Measurements from ENCODE around the gene RRP15. TPM values are rescaled to one million over a fixed set of nuclear protein-coding genes. Genes with fewer than 3 reads are reported as not detected.
A peak's percentile ranks its signal among the peaks of the same experiment; 100 is the strongest.

RRP15 gene
- total and polyA plus RNA-seq, 9 of the 15 experiments (the other 6 are each of a cell fraction or from before 2014, with no cell fraction given): 9.5 to 58.1 (median 29.3) TPM

- Histone ChIP-seq H3K36me3 (ENCODE audit: control insufficient read depth, insufficient read depth, low read length) (no peaks in the 10 kb centered on the region), H3K27me3 (ENCODE audit: control insufficient read depth in 2 of 2, insufficient read depth in 2 of 2, low read length in 2 of 2) (peaks cover 0 to 3% of the 10 kb centered on the region in 2 experiments; a peak in 1 of 5 replicates), H2AFZ (ENCODE audit: low read depth, low read length) (no peak overlapping the region), H3K4me2 (ENCODE audit: insufficient read depth, low read length) (no peak overlapping the region), H3K4me3 (no peak overlapping the region), H4K20me1 (replicated peaks; ENCODE audit: control insufficient read depth, insufficient read depth, low read length) (no peaks in the 10 kb centered on the region), H3K27ac (ENCODE audit: extremely low read depth, low read depth, low read length) (no peak overlapping the region), H3K9me1 (ENCODE audit: control insufficient read depth, insufficient read depth, low read length) (no peaks in the 10 kb centered on the region), H3K4me1 (replicated peaks in 1 of 2; ENCODE audit: control insufficient read depth in 2 of 2, insufficient read depth in 2 of 2, low read length in 2 of 2) (no peaks in the 10 kb centered on the region), H3K9me3 (replicated peaks; ENCODE audit: control insufficient read depth, insufficient read depth, low read depth, low read length) (no peaks in the 10 kb centered on the region; the same call in 1 of the 2 replicates), H3K79me2 (ENCODE audit: control insufficient read depth, insufficient read depth, low read length) (no peaks in the 10 kb centered on the region), H3K9ac (ENCODE audit: insufficient read depth in 1 of 2, low read depth in 2 of 2, low read length in 2 of 2) (no peak overlapping the region)
- in situ Hi-C loops (cut with MboI): no loop called here
- no peak for FAIRE-seq
- no peak for ATAC-seq
- ChIA-PET CTCF (ENCODE audit: low intra/inter-chr PET ratio) (interaction anchor here (0.5 to 0.8 kb wide), 3 partner anchors 47 to 807 kb away, joined by 3 read pairs; no protein-coding TSS in a partner anchor), POLR2A (interaction anchor here (0.6 kb wide), 1 partner anchor 509 kb away, joined by 3 read pairs; no protein-coding TSS in a partner anchor)
- BruUV-seq (replicated peaks): no TSS peak
- TF ChIP-seq NFIC (IDR thresholded peaks at IDR 0.05): peak; percentile 89
- TF ChIP-seq RBM15 (IDR thresholded peaks at IDR 0.05; ENCODE audit: insufficient read depth, low read length): no peak
- 0 out of 2 replicates have a peak, but pooled peaks have one; percentile 57 for TF ChIP-seq NFIX (CRISPR knock-in tag; IDR thresholded peaks at IDR 0.05; ENCODE audit: low read depth)
- TF ChIP-seq BACH1 (tag; IDR thresholded peaks at IDR 0.05): no peak
- no peak for DNase-seq (ENCODE audit: extremely low read depth in 1 of 4, low spot score in 3 of 4)
- 0% methylated on average over 1 of the region's 1 CpG for WGBS (ENCODE audit: insufficient coverage, low coverage, missing lambda C conversion rate)
- intact Hi-C loops (cut with micrococcal nuclease): loop anchor here (1.0 to 10.0 kb wide), 6 partner anchors 73 to 1555 kb away; no protein-coding TSS in a partner anchor
Observed at GRCh38 chr1:218259339-218259738, 25.8 kb upstream of the RRP15 start.

GRCh38 chr1:218259800-218260199, 25.3 kb upstream of the RRP15 start:
- H3K27ac ChIP-seq (ENCODE audit: extremely low read depth, low read depth, low read length): no peak overlapping the region
- no peaks in the 10 kb centered on the region for H3K9me1 ChIP-seq (ENCODE audit: control insufficient read depth, insufficient read depth, low read length)
- no peaks in the 10 kb centered on the region; the same call in 1 of the 2 replicates for H3K9me3 ChIP-seq (replicated peaks; ENCODE audit: control insufficient read depth, insufficient read depth, low read depth, low read length)
- ChIA-PET CTCF (ENCODE audit: low intra/inter-chr PET ratio) (interaction anchor here (0.8 kb wide), 1 partner anchor 54 kb away, joined by 3 read pairs; no protein-coding TSS in a partner anchor), POLR2A (interaction anchor here (0.6 kb wide), 1 partner anchor 508 kb away, joined by 3 read pairs; no protein-coding TSS in a partner anchor)
- no peaks in the 10 kb centered on the region for H3K4me1 ChIP-seq (replicated peaks in 1 of 2; ENCODE audit: control insufficient read depth in 2 of 2, insufficient read depth in 2 of 2, low read length in 2 of 2)
- ATAC-seq (peak; percentile 96), DNase-seq (ENCODE audit: extremely low read depth in 1 of 4, low spot score in 3 of 4) (peak; percentile 33 to 69 (median 51)), FAIRE-seq (peak; percentile 92)
- 3% methylated on average over 6 of the region's 6 CpGs for WGBS (ENCODE audit: insufficient coverage, low coverage, missing lambda C conversion rate)
- intact Hi-C loops (cut with micrococcal nuclease): loop anchor here (1.0 to 10.0 kb wide), 6 partner anchors 73 to 1555 kb away; no protein-coding TSS in a partner anchor
- no peaks in the 10 kb centered on the region for H4K20me1 ChIP-seq (replicated peaks; ENCODE audit: control insufficient read depth, insufficient read depth, low read length)
- in situ Hi-C loops (cut with MboI): no loop called here
- no TSS peak for BruUV-seq (replicated peaks)
- peaks cover 0 to 3% of the 10 kb centered on the region in 2 experiments; a peak in 1 of 5 replicates for H3K27me3 ChIP-seq (ENCODE audit: control insufficient read depth in 2 of 2, insufficient read depth in 2 of 2, low read length in 2 of 2)
- H3K9ac ChIP-seq (ENCODE audit: insufficient read depth in 1 of 2, low read depth in 2 of 2, low read length in 2 of 2): no peak overlapping the region
- no peaks in the 10 kb centered on the region for H3K36me3 ChIP-seq (ENCODE audit: control insufficient read depth, insufficient read depth, low read length)
- no peak overlapping the region for H2AFZ ChIP-seq (ENCODE audit: low read depth, low read length)
- H3K4me2 ChIP-seq (ENCODE audit: insufficient read depth, low read length): no peak overlapping the region
- H3K4me3 ChIP-seq: no peak overlapping the region
- H3K79me2 ChIP-seq (ENCODE audit: control insufficient read depth, insufficient read depth, low read length): no peaks in the 10 kb centered on the region
- no peak for TF ChIP-seq CGGBP1 (CRISPR knock-in tag; IDR thresholded peaks at IDR 0.05)
- TF ChIP-seq USF2 (CRISPR knock-in tag; IDR thresholded peaks at IDR 0.05): no peak
- no peak for TF ChIP-seq ELF1 (tag; IDR thresholded peaks at IDR 0.05)
- no peak for TF ChIP-seq SUPT5H (IDR thresholded peaks at IDR 0.05)
- TF ChIP-seq HSF4 (CRISPR knock-in tag; IDR thresholded peaks at IDR 0.05; ENCODE audit: borderline replicate concordance): no peak
- TF ChIP-seq RFX1 (IDR thresholded peaks at IDR 0.05): no peak
- TF ChIP-seq HDAC3 (IDR thresholded peaks at IDR 0.05; ENCODE audit: borderline replicate concordance, partially characterized antibody): no peak
- no peak for TF ChIP-seq BHLHE40 (IDR thresholded peaks at IDR 0.05; ENCODE audit: low read length)
- TF ChIP-seq RNF2 (IDR thresholded peaks at IDR 0.05): no peak
- TF ChIP-seq ZNF449 (CRISPR knock-in tag; IDR thresholded peaks at IDR 0.05): no peak
- TF ChIP-seq SMC3 (conservative IDR thresholded peaks at IDR 0.05; ENCODE audit: insufficient read depth, low read depth, low read length): peak; percentile 55; the same call in 1 of the 2 replicates

All from K562 (cell line).